Measurements from ENCODE around the gene TLCD4.

GRCh38 chr1:95118067-95118499 lies 928 bp downstream of the TLCD4 start:
- TF ChIP-seq CTCF (IDR thresholded peaks at IDR 0.05), result no peak
- TF ChIP-seq POLR2AphosphoS5 (IDR thresholded peaks at IDR 0.05; ENCODE audit: low read depth, low read length), result no peak
- TF ChIP-seq REST (IDR thresholded peaks at IDR 0.05; ENCODE audit: insufficient read depth in 1 of 2, low read depth in 2 of 2, low read length in 1 of 2), result no peak
- TF ChIP-seq SIN3A (IDR thresholded peaks at IDR 0.05; ENCODE audit: borderline replicate concordance, insufficient read depth, low read depth, low read length), result no peak
